Neural cell (in vitro differentiated cells): ENCODE measurements around the gene SERPINE2. TPM values are rescaled to one million over a fixed set of nuclear protein-coding genes. Genes with fewer than 3 reads are reported as not detected.

Experiments used
- H2AFZ ChIP-seq: fragments of 200-600, 300-800 bp; sonication (generic), shearing (Covaris generic); 2 replicates; pipeline ENCODE4 v1.6.0; 2014; ENCODE audit warnings: low read depth, mild to moderate bottlenecking, antibody characterized with exemption, low read length, moderate library complexity
- H3F3A ChIP-seq: fragments of 200-600 bp; shearing (Covaris generic); 2 replicates; pipeline ENCODE4 v1.6.1; 2016; ENCODE audit warnings: mild to moderate bottlenecking, moderate library complexity, mixed read lengths, antibody characterized with exemption, low read length; ENCODE audit not compliant: insufficient read depth, poor library complexity, severe bottlenecking
- H3K27ac ChIP-seq: fragments of 200-600, 300-800 bp; sonication (generic), shearing (Covaris generic); 2 replicates; pipeline ENCODE4 v1.5.1; 2014; ENCODE audit warnings: mild to moderate bottlenecking, low read length, moderate library complexity
- H3K27me3 ChIP-seq: fragments of 300-800, 200-600 bp; sonication (generic), shearing (Covaris generic); 2 replicates; pipeline ENCODE4 v1.6.0; 2014; ENCODE audit warnings: mild to moderate bottlenecking, low read depth, low read length, moderate library complexity; ENCODE audit not compliant: insufficient read depth
- H3K36me3 ChIP-seq: fragments of 300-800, 200-600 bp; sonication (generic), shearing (Covaris generic); 2 replicates; pipeline ENCODE4 v1.5.1; 2014; ENCODE audit warnings: mild to moderate bottlenecking, antibody characterized with exemption, low read length, moderate library complexity; ENCODE audit not compliant: insufficient read depth
- H3K4me2 ChIP-seq: fragments of 300-800, 200-600 bp; sonication (generic), shearing (Covaris generic); 2 replicates; pipeline ENCODE4 v1.6.0; 2014; ENCODE audit warnings: mild to moderate bottlenecking, low read length
- H3K4me3 ChIP-seq: fragments of 300-800, 200-600 bp; sonication (generic), shearing (Covaris generic); 2 replicates; pipeline ENCODE4 v1.5.1; 2014; ENCODE audit warnings: mild to moderate bottlenecking, low read length, moderate library complexity
- H3K79me2 ChIP-seq: fragments of 200-600 bp; shearing (Covaris generic); replicated peaks from 2 replicates; pipeline ENCODE4 v1.6.0; 2014; ENCODE audit warnings: mild to moderate bottlenecking, low read length, moderate library complexity; ENCODE audit not compliant: insufficient read depth
- H3K9ac ChIP-seq: fragments of 300-800, 200-600 bp; sonication (generic), shearing (Covaris generic); 2 replicates; pipeline ENCODE4 v1.6.1; 2016; ENCODE audit warnings: mild to moderate bottlenecking, low read length, mixed read lengths
- H3K9me2 ChIP-seq: fragments of 200-600 bp; shearing (Covaris generic); 2 replicates; pipeline ENCODE4 v1.6.1; 2016; ENCODE audit warnings: mild to moderate bottlenecking, low read length, mixed read lengths; ENCODE audit not compliant: insufficient read depth
- H3K9me3 ChIP-seq: fragments of 200-600, 300-800 bp; sonication (generic), shearing (Covaris generic); 2 replicates; pipeline ENCODE4 v1.6.1; 2016; ENCODE audit warnings: mild to moderate bottlenecking, mixed run types, low read length, moderate library complexity, mixed read lengths
- H4K20me1 ChIP-seq: fragments of 200-600 bp; shearing (Covaris generic); 2 replicates; pipeline ENCODE4 v1.6.1; 2016; ENCODE audit warnings: mild to moderate bottlenecking, mixed run types; ENCODE audit not compliant: insufficient read depth
- CTCF ChIP-seq: fragments of 450-650 bp; IDR thresholded peaks from 2 replicates; pipeline ENCODE4 v1.5.1; 2014; ENCODE audit warnings: antibody characterized with exemption, mild to moderate bottlenecking, moderate library complexity; ENCODE audit not compliant: poor library complexity, severe bottlenecking
- EP300 ChIP-seq: fragments of 450-650 bp; conservative IDR thresholded peaks from 2 replicates; pipeline ENCODE4 v1.6.1; 2014; ENCODE audit warnings: antibody characterized with exemption, mild to moderate bottlenecking, moderate library complexity; ENCODE audit not compliant: poor library complexity, severe bottlenecking
- EZH2 ChIP-seq: fragments of 200-600, 300-800 bp; shearing (Covaris generic), sonication (generic); IDR thresholded peaks from 2 replicates; pipeline ENCODE4 v1.6.1; 2014; ENCODE audit warnings: antibody characterized with exemption, low read length, borderline replicate concordance, mild to moderate bottlenecking; ENCODE audit not compliant: insufficient read depth, poor library complexity, severe bottlenecking
- MXI1 ChIP-seq: fragments of 450-650 bp; conservative IDR thresholded peaks from 2 replicates; pipeline ENCODE4 v1.6.1; 2014; ENCODE audit warnings: antibody characterized with exemption, mild to moderate bottlenecking; ENCODE audit not compliant: poor library complexity, severe bottlenecking
- POLR2AphosphoS5 ChIP-seq: IDR thresholded peaks from 2 replicates; pipeline ENCODE4 v1.6.1; 2012
- RAD21 ChIP-seq: fragments of 450-650 bp; conservative IDR thresholded peaks from 2 replicates; pipeline ENCODE4 v1.6.1; 2014; ENCODE audit warnings: antibody characterized with exemption, mild to moderate bottlenecking, moderate library complexity
- REST ChIP-seq: IDR thresholded peaks from 2 replicates; pipeline ENCODE4 v1.6.1; 2012; ENCODE audit warnings: borderline replicate concordance
- SMC3 ChIP-seq: fragments of 450-650 bp; conservative IDR thresholded peaks from 2 replicates; pipeline ENCODE4 v1.6.1; 2014; ENCODE audit warnings: antibody characterized with exemption, mild to moderate bottlenecking, moderate library complexity; ENCODE audit not compliant: poor library complexity
- TAF1 ChIP-seq: IDR thresholded peaks from 2 replicates; pipeline ENCODE4 v1.6.1; 2012; ENCODE audit warnings: low read depth
- polyA plus RNA-seq: library from polyadenylated mRNA; depleted of rRNA; stranded (reverse); fragments of >200 nt; gene quantifications from 2 replicates; pipeline ENCODE4 v1.2.3, GENCODE V29; 2014

The SERPINE2 gene
- polyA plus RNA-seq, 1 donor from 2014 or later: 38.5 TPM

DNA sequence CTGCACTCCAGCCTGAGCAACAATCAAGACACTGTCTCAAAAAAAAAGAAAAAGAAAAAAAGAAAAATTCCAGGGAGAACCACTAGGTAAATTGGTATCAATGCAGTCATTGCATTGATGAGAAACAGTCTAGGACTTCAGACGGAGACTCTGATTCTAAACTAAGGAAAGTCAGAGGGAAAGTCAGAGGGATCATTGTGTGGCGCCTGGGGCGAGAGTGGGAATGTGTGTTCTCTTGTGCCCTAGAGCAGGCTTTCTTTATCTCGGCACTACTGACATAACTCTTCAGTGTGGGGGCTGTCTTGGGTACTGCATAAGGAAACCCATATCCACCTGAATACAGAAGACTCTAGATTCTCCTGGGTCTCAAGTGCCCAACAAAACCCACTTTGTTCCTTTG lies 24.8 kb downstream of the SERPINE2 start:
- Histone ChIP-seq H3K27ac (no peak overlapping the region), H3K4me3 (no peak overlapping the region)

DNA sequence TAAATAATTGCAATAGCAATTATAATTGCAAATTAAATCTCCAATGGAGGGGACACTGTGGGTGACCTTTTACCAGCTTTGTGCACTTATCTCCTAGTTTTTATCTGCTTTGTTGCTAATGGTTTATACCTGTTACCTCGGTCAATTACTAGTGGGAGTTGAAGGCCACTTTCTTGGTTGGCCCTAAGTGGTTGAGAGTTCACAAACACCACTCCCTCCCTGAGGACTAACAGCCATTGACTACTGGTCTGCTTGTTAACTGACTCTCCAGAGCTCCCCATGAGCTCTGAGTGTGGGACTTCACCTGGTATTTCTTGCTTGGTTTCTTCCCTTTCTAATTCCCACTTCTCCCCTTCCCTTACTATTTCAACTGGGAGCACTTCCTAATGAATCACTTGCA lies 27.2 kb downstream of the SERPINE2 start:
- Histone ChIP-seq H3K79me2 (no peaks in the 10 kb centered on the region), H3K27me3 (no peaks in the 10 kb centered on the region), H3K4me2 (no peak overlapping the region), H3K27ac (no peak overlapping the region), H4K20me1 (no peaks in the 10 kb centered on the region), H3K9ac (no peak overlapping the region), H2AFZ (no peak overlapping the region), H3K36me3 (no peaks in the 10 kb centered on the region), H3K9me2 (no peaks in the 10 kb centered on the region), H3K4me3 (no peak overlapping the region), H3K9me3 (no peaks in the 10 kb centered on the region), H3F3A (no peaks in the 10 kb centered on the region)
- TF ChIP-seq CTCF (no peak), MXI1 (no peak), TAF1 (no peak), REST (no peak), EP300 (no peak), RAD21 (no peak), SMC3 (no peak)

More for the DNA sequence above, 24.8 kb downstream of the SERPINE2 start:
- H3K27me3 ChIP-seq: no peaks in the 10 kb centered on the region
- TF ChIP-seq POLR2AphosphoS5 (no peak), SMC3 (no peak), MXI1 (no peak), CTCF (no peak), EZH2 (no peak), RAD21 (no peak), REST (no peak), EP300 (no peak), TAF1 (no peak)
- no peaks in the 10 kb centered on the region for H3K9me3 ChIP-seq
- H3K4me2 ChIP-seq: no peak overlapping the region
- H3F3A ChIP-seq: no peaks in the 10 kb centered on the region
- H4K20me1 ChIP-seq: no peaks in the 10 kb centered on the region
- H2AFZ ChIP-seq: no peak overlapping the region
- no peak overlapping the region for H3K9ac ChIP-seq
- no peaks in the 10 kb centered on the region for H3K79me2 ChIP-seq
- H3K9me2 ChIP-seq: no peaks in the 10 kb centered on the region
- H3K36me3 ChIP-seq: no peaks in the 10 kb centered on the region
